Left ventricle myocardium inferior (tissue), 1 donor: ENCODE results near the gene EBF4. TPM values are rescaled to one million over a fixed set of nuclear protein-coding genes. Genes with fewer than 3 reads are reported as not detected.

ENCODE experiments used
- DNase-seq: peaks from one replicate; pipeline ENCODE4 v3.0.0-alpha.2; 2020
- H3K27ac ChIP-seq: fragments of 200-600 bp; replicated peaks from 2 replicates; pipeline ENCODE4 v1.8.0; 2021
- H3K27me3 ChIP-seq: fragments of 200-600 bp; 2 replicates; pipeline ENCODE4 v1.8.0; 2021; ENCODE audit warnings: low read depth
- H3K36me3 ChIP-seq: fragments of 200-600 bp; 2 replicates; pipeline ENCODE4 v1.8.0; 2021
- H3K4me1 ChIP-seq: fragments of 200-600 bp; 2 replicates; pipeline ENCODE4 v1.8.0; 2021
- H3K4me3 ChIP-seq: fragments of 200-600 bp; 2 replicates; pipeline ENCODE4 v1.8.0; 2021; ENCODE audit warnings: mild to moderate bottlenecking, moderate library complexity
- H3K9me3 ChIP-seq: fragments of 200-600 bp; replicated peaks from 2 replicates; pipeline ENCODE4 v1.8.0; 2021
- CTCF ChIP-seq: fragments of 200-600 bp; IDR thresholded peaks from 2 replicates; pipeline ENCODE4 v1.8.0; 2021; ENCODE audit warnings: antibody characterized with exemption, mild to moderate bottlenecking, borderline replicate concordance
- intact Hi-C: fragments of 100-400 bp; cut with micrococcal nuclease; formaldehyde crosslinking; loops from one replicate; pipeline ENCODE4 v1.11.0; 2022
- total RNA-seq: library from RNA; stranded (reverse); fragmentation: NEBNext Ultra II Directional; extraction: Animal tissue kit (Norgen Biotek cat#: 25700); gene quantifications from one replicate; pipeline ENCODE4 v1.2.1, GENCODE V29; 2021
- donor health status: DM: no; HTN: yes; CAD: no; lungs with severe emphysema.

EBF4 gene
- total RNA-seq, 1 donor from 2014 or later, result 4.9 TPM

- Histone ChIP-seq H3K9me3 (peaks cover 17% of the 10 kb centered on the region), H3K27ac (no peak overlapping the region)
- intact Hi-C loops, result no loop called here
Measured at GRCh38 chr20:2713285-2713684, 20.7 kb downstream of the EBF4 start.

GRCh38 chr20:2729251-2729713, 36.7 kb downstream of the EBF4 start:
- no peak for TF ChIP-seq CTCF
- no peak for DNase-seq
- no peaks in the 10 kb centered on the region for H3K4me1 ChIP-seq
- no peak overlapping the region for H3K4me3 ChIP-seq
- peaks cover 34% of the 10 kb centered on the region for H3K9me3 ChIP-seq
- peaks cover 6% of the 10 kb centered on the region for H3K36me3 ChIP-seq
- no peak overlapping the region for H3K27ac ChIP-seq
- no peaks in the 10 kb centered on the region for H3K27me3 ChIP-seq
- intact Hi-C loops, result no loop called here

More at GRCh38 chr20:2713285-2713684, 20.7 kb downstream of the EBF4 start:
- H3K27me3 ChIP-seq, result peaks cover 14% of the 10 kb centered on the region
- no peaks in the 10 kb centered on the region for H3K36me3 ChIP-seq
- no peak overlapping the region for H3K4me3 ChIP-seq
- no peak for TF ChIP-seq CTCF
- no peaks in the 10 kb centered on the region for H3K4me1 ChIP-seq
- DNase-seq, result no peak

GRCh38 chr20:2729791-2730190, 37.2 kb downstream of the EBF4 start:
- H3K9me3 ChIP-seq, result peaks cover 29% of the 10 kb centered on the region
- intact Hi-C loops, result no loop called here
- H3K27ac ChIP-seq, result no peak overlapping the region
- no peak overlapping the region for H3K4me3 ChIP-seq
- DNase-seq, result no peak
- no peaks in the 10 kb centered on the region for H3K4me1 ChIP-seq
- H3K36me3 ChIP-seq, result peaks cover 6% of the 10 kb centered on the region
- H3K27me3 ChIP-seq, result no peaks in the 10 kb centered on the region
- TF ChIP-seq CTCF, result no peak

- intact Hi-C loops, result no loop called here
- Histone ChIP-seq H3K9me3 (peaks cover 22% of the 10 kb centered on the region), H3K36me3 (peaks cover 6% of the 10 kb centered on the region)
Measured at GRCh38 chr20:2734899-2735298, 42.3 kb downstream of the EBF4 start.

GRCh38 chr20:2736441-2736840, 43.9 kb downstream of the EBF4 start:
- no peaks in the 10 kb centered on the region for H3K27me3 ChIP-seq
- intact Hi-C loops, result no loop called here
- H3K36me3 ChIP-seq, result peaks cover 6% of the 10 kb centered on the region
- no peak for TF ChIP-seq CTCF
- H3K4me1 ChIP-seq, result no peaks in the 10 kb centered on the region
- no peak for DNase-seq
- no peak overlapping the region for H3K27ac ChIP-seq
- no peak overlapping the region for H3K4me3 ChIP-seq
- peaks cover 21% of the 10 kb centered on the region for H3K9me3 ChIP-seq

More at GRCh38 chr20:2734899-2735298, 42.3 kb downstream of the EBF4 start:
- H3K4me3 ChIP-seq, result no peak overlapping the region
- no peak overlapping the region for H3K27ac ChIP-seq
- no peaks in the 10 kb centered on the region for H3K4me1 ChIP-seq
- no peak for DNase-seq
- no peaks in the 10 kb centered on the region for H3K27me3 ChIP-seq
- no peak for TF ChIP-seq CTCF
